ENCODE results near the gene OR5B3.

DNA sequence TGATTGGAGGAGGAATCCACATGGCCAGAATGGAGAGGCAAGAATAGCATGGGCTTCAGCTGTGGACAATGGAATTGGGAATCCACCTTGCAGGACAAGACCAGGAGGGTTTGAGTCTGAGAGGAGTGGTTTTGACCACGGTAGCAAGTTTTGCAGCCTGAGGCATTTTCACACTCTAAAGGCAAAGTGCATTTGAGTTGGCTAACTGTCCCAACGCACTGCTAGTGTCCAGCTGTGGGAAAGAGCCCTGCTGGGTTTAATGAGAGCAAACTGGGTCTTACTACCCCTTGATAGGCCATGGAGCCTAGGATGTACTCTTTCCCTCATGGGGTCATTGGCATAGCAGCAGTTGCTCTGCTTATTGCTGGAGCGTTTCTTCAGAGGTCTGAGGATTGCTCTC lies 21.3 kb upstream of the OR5B3 start, which contains the start of gene OR5B2:
- TF ChIP-seq EP300 (IDR thresholded peaks at IDR 0.05), result no peak
- TF ChIP-seq, protein P1, sequence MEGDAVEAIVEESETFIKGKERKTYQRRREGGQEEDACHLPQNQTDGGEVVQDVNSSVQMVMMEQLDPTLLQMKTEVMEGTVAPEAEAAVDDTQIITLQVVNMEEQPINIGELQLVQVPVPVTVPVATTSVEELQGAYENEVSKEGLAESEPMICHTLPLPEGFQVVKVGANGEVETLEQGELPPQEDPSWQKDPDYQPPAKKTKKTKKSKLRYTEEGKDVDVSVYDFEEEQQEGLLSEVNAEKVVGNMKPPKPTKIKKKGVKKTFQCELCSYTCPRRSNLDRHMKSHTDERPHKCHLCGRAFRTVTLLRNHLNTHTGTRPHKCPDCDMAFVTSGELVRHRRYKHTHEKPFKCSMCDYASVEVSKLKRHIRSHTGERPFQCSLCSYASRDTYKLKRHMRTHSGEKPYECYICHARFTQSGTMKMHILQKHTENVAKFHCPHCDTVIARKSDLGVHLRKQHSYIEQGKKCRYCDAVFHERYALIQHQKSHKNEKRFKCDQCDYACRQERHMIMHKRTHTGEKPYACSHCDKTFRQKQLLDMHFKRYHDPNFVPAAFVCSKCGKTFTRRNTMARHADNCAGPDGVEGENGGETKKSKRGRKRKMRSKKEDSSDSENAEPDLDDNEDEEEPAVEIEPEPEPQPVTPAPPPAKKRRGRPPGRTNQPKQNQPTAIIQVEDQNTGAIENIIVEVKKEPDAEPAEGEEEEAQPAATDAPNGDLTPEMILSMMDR (IDR thresholded peaks at IDR 0.05), result no peak
- no peak for TF ChIP-seq POLR2A (IDR thresholded peaks at IDR 0.05)

Measured in suprapubic skin (tissue), 3 donors.